ENCODE data around the gene ZBED1.

The ZBED1 gene

DNA sequence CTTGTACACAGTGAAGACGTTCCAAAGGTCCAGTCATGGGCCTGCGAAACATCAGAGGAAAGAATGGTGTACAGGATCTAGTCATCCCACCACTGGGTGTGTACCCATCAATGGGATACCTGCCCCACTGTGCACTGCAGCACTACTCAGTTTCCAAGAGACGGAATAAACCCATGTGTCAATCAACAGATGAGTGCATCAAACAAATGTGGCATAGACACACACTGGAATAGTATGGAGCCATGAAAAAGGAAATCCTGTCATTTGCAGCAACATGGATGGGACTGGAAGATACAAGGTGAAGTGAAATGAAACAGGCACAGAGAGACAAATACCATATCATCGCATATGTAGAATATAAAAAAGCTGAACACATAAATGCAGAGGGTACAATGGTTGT lies 48.0 kb downstream of the ZBED1 start:
- no peak for DNase-seq (ENCODE audit: low read depth)

- no peak for DNase-seq (ENCODE audit: low read depth)
Measured at GRCh38 chrX:2452317-2452784, 48.4 kb downstream of the ZBED1 start.

- no peak for DNase-seq (ENCODE audit: low read depth)
Measured at GRCh38 chrX:2451501-2452316, 49.1 kb downstream of the ZBED1 start.

GRCh38 chrX:2450681-2451080 lies 50.1 kb downstream of the ZBED1 start:
- DNase-seq (ENCODE audit: low read depth), result no peak

GRCh38 chrX:2449135-2449886 lies 51.5 kb downstream of the ZBED1 start:
- DNase-seq (ENCODE audit: low read depth), result no peak

- no peak for DNase-seq (ENCODE audit: low read depth)
Measured at GRCh38 chrX:2447484-2447883, 53.3 kb downstream of the ZBED1 start.

GRCh38 chrX:2446815-2447214 lies 54.0 kb downstream of the ZBED1 start:
- no peak for DNase-seq (ENCODE audit: low read depth)

DNA sequence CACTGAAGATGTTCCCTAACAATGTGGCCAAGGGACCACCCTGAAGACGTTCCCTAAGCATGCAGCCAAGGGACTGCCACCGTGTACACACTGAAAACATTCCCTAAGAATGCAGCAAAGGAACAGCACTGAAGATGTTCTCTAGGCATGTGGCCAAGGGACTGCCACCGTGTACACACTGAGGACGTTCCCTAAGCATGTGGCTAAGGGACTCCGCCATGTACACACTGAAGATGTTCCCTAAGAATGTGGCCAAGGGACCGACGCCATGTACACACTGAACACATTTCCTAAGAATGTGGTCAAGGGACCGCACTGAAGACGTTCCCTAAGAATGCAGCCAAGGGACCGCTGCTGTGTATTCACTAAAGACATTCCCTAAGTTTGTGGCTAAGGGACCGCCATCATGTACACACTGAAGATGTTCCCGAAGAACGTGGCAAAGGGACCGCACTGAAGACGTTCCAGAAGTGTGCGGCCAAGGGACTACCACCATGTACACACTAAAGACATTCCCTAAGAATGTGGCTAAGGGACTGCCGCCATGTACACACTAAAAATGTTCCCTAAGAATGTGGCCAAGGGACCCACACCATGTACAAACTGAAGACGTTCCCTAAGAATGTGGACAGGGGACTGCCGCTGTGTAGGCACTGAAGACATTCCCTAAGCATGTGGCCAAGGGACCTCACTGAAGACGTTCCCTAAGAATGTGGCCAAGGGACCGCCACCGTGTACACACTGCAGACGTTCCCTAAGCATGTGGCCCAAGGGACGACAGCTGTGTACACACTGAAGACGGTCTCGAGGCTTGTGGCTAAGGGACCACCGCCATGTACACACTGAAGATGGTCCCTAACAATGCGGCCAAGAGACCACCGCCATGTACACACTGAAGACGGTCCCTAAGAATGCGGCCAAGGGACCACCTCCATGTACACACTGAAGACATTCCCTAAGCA lies 54.8 kb downstream of the ZBED1 start:
- no peak for DNase-seq (ENCODE audit: low read depth)

DNA sequence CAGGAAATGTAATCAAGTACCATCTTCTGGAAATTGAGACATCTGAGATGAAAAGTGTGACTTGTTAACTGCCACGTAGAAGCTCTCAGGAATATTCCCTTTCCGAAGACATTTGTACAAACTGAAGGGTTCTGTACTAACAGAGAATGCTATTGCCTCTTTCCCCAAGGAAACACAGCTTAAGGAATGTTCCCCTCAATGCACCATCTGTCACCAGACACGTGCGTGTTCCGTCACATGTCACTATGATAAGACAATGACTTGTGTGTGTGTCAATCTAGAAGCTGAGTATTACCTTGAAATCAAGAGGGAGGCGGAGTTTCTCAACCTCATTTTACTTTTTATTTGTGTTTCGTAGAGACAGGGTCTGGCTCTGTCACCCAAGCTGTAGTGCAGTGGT lies 58.1 kb downstream of the ZBED1 start:
- DNase-seq (ENCODE audit: low read depth), result no peak

- DNase-seq (ENCODE audit: low read depth), result no peak
Measured at GRCh38 chrX:2441466-2441865, 59.3 kb downstream of the ZBED1 start.

- DNase-seq (ENCODE audit: low read depth), result no peak
Measured at GRCh38 chrX:2439613-2440012, 61.2 kb downstream of the ZBED1 start.
